Adipose tissue (tissue), 3 donors: ENCODE data around the gene RNU4-1. TPM values are rescaled to one million over a fixed set of nuclear protein-coding genes. Genes with fewer than 3 reads are reported as not detected.
"Not testable (repeated sequence)": the region's sequence is repeated elsewhere in the genome, so short reads cannot be mapped to it uniquely, and the experiment has no call there.

ENCODE experiments used
- H3K27ac ChIP-seq: one replicate; pipeline ENCODE4 v1.5.1; 2013; ENCODE audit warnings: low read depth, low read length
- WGBS, 3 donors: extraction: QIAGEN DNeasy Blood & Tissue Kit; methylation state at CpG; one replicate each; pipeline ENCODE4 v1.1.7; 2013; 5-methylcytosine and 5-hydroxymethylcytosine counted together
- polyA plus RNA-seq, 3 donors: library from polyadenylated mRNA; stranded (reverse); fragments of 200-250 nt; gene quantifications; one replicate each; pipeline ENCODE4 v1.2.3, GENCODE V29; 2013
- donor health status: healthy with polysubstance abuse.
- donor health status: Bipolar disorder and iron deficiency.
- donor health status: healthy.

The RNU4-1 gene
- not detected for polyA plus RNA-seq

GRCh38 chr12:120292661-120293531, at the start of gene RNU4-1:
Gene RNU4-1 (minus strand): TSS chr12:120293237.
- H3K27ac ChIP-seq = peak within 1 kb of the TSS; percentile 28
- WGBS, 3 donors = 0 to 1% (median 0%) methylated on average over 29 of the region's 29 CpGs

DNA sequence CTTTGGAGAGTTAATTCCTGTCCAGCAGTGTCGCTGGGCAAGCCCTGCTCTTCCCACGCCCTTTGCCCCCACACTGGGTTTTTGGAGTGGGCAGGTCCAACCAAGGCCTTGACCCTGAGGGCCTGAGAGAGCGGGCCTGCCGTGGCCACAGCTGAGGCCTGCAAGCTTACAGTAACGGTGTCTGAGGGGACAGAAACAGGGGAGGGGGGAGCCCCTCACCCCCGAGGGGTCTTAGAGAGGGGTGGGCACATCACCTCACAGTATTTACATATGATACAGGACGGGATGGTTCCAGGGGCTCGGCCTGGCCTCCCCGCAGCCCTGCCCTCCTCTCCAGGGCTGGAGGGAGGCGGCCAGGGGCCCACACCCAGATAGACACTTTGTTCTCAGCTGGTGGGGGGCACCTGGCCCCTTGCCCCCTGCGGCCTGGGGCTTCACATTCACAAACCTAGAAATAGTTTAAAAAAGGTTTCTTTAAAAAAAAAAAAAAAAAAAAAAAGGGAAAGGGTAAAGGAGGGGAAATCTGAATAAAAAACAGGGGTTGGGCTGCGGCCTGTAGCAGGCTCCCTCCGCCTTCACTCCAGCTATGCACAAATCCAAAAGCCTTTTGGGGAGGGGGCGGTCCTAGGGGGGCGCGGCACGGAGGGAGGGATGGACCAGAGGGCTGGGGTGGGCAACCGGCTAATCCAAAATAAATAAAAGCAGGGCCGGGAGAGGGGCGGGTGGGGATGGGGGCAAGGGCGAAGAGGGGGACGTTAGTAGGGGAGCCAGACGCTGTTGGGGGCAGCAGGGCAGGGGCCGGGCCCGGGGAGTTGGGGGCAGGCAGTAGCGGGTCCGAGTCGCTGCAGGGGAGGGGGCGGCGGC, 49.4 kb upstream of the RNU4-1 start:
- WGBS, 3 donors = 59 to 65% (median 61%) methylated on average over 28 to 30 of the region's 30 CpGs
- no peak overlapping the region for H3K27ac ChIP-seq

- H3K27ac ChIP-seq = no peak overlapping the region
- 86 to 91% (median 89%) methylated on average over 4 of the region's 4 CpGs for WGBS, 3 donors
Measured at GRCh38 chr12:120339256-120339655, 46.2 kb upstream of the RNU4-1 start.

DNA sequence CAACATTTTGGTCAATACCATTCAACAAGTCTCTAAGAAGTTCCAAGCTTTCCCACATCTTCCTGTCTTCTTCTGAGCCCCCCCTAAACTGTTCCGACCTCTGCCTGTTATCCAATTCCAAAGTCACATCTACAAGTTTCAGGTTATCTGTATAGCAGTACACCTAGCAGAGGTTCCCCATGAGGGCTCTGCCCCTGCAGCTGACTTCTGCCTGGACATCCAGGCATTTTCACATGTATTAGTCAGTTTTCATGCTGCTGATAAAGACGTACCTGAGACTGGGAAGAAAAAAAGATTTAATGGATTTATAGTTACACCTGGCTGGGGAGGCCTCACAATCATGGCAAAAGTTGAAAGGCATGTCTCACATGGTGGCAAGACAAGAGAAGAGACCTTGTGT, 44.7 kb upstream of the RNU4-1 start:
- 84 to 95% (median 94%) methylated on average over 2 of the region's 2 CpGs for WGBS, 3 donors

GRCh38 chr12:120336392-120336791, 43.4 kb upstream of the RNU4-1 start:
- WGBS, 3 donors = 85 to 94% (median 94%) methylated on average over 2 of the region's 2 CpGs
- not testable (repeated sequence) for H3K27ac ChIP-seq

More for the DNA sequence above, 44.7 kb upstream of the RNU4-1 start:
- H3K27ac ChIP-seq = no peak overlapping the region

DNA sequence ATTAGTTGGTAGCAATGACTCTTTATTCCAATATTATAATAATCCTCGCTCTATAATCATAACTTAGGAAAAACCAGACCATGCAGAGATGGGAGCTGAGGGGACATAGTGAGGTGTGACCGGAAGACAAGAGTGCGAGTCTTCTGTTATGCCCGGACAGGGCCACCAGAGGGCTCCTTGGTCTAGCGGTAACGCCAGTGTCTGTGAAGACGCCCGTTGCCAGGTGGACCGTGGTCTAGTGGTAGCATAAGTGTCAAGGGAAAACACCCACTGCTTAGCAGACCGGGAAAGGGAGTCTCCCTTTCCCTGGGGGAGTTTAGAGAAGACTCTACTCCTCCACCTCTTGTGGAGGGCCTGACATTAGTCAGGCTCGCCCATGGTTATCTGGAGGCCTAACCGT, 42.4 kb upstream of the RNU4-1 start:
- H3K27ac ChIP-seq = not testable (repeated sequence)
- 18 to 22% (median 18%) methylated on average over 12 of the region's 12 CpGs for WGBS, 3 donors

GRCh38 chr12:120332523-120332922, 39.5 kb upstream of the RNU4-1 start:
- WGBS, 3 donors = 37 to 88% (median 86%) methylated on average over 6 to 7 of the region's 7 CpGs

DNA sequence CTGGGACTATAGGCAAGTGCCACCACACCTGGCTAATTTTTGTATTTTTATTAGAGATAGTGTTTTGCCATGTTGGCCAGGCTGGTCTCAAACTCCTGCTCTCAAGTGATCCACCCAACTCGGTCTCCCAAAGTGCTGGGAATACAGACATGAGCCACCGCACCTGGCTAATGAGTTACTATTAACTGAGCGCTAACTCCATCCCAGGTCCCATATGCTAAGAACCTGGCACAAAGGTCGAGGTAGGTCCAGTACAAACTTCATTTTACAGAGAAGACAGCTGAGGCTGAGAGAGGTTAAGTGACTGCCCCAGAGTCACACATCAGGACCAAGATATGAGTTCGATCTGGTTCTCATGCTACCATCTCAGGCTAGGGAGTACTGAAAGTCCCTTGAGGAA, 39.0 kb upstream of the RNU4-1 start:
- 32 to 87% (median 82%) methylated on average over 5 of the region's 5 CpGs for WGBS, 3 donors
- no peak overlapping the region for H3K27ac ChIP-seq

More at GRCh38 chr12:120332523-120332922, 39.5 kb upstream of the RNU4-1 start:
- no peak overlapping the region for H3K27ac ChIP-seq

DNA sequence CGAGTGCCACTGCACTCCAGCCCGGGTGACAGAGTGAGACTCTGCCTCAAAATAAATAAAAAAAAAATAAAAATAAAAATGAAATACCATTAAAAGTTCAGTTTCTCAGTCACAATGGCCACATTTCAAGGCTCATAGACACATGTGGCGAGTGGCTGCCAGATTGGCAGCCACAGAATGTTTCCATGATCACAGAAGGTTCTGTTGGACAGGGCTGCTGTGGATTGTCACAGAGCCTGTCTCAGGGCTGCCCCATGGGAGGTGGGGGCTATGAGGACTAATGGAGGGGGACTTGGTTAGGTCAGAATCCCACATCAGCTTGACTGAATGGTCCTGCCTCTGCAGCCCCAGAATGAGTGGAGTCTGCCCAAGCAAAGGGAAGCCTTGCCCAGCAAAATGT, 38.4 kb upstream of the RNU4-1 start:
- H3K27ac ChIP-seq = no peak overlapping the region
- 42 to 65% (median 60%) methylated on average over 3 of the region's 3 CpGs for WGBS, 3 donors

DNA sequence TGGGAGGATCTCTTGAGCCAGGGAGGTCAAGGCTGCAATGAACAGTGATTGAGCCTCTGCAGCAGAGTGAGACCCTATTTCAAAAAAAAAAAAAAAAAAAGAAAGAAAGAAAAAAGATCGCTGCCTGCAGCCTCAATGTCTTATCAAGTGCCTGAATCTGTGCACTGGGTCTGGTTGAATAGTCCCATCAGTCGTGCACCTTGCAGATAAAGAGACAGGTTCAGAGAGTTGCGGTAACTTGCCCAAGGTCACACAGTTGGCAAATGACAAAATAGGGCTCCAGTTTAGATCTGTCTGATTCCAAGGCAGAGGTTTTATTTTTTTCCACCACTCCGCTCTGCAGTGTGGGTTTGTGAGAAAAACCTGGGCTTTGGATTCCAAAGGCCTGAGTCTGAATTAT, 35.2 kb upstream of the RNU4-1 start:
- H3K27ac ChIP-seq = no peak overlapping the region
- WGBS, 3 donors = 34 to 84% (median 83%) methylated on average over 4 of the region's 4 CpGs

- no peak within 1 kb of the TSS for H3K27ac ChIP-seq
- WGBS, 3 donors = 38 to 78% (median 70%) methylated on average over 5 of the region's 5 CpGs
Measured at GRCh38 chr12:120327593-120327992, 34.6 kb upstream of the RNU4-1 start, which contains the start of gene PLA2G1B. Gene PLA2G1B (minus strand): TSS chr12:120327779. CDS start chr12:120327753, 26 bp downstream.

DNA sequence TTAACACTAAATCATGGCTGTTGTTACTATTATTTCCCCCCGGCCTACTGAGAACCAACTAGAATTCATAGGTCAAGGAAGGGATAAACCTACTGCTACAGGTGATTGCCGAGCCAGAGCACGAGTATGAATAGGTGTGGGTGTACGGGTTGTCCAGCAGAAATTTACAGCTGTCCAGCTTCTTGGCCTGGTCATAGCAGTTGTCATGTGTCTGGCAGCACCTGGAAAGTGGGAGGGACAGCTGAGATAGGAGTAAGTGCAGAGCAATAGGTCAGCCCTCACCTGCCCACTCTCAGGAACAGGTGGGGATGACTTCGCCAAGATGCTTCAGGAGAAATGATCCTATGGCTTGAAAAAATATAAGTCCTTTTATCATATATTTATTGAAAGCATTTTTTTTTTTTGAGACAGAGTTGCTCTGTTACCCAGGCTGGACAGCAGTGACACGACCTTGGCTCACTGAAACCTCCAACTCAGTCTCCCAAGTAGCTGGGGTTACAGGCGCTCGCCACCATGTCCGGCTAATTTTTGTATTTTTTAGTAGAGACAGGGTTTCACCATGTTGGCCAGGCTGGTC, 31.9 kb upstream of the RNU4-1 start:
- no peak overlapping the region for H3K27ac ChIP-seq
- WGBS, 3 donors = 30 to 67% (median 67%) methylated on average over 9 of the region's 9 CpGs

DNA sequence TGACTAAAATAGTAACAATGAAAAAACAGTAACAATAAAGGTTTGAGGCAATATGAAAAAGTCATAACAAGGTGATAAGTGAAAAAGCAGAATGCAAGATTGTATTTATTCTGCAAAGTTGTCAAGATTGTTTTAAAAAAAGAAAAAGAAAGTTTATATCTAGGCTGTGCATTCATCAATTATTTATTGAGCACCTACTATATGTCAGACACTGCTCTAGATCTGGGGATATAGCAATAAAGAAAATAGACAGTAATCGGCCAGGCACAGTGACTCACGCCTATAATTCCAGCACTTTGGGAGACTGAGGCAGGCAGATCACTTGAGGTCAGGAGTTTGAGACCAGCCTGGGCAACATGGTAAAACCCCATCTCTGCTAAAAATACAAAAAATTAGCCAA, 30.7 kb upstream of the RNU4-1 start:
- WGBS, 3 donors = 55 to 92% (median 85%) methylated on average over 2 of the region's 2 CpGs
- no peak overlapping the region for H3K27ac ChIP-seq

DNA sequence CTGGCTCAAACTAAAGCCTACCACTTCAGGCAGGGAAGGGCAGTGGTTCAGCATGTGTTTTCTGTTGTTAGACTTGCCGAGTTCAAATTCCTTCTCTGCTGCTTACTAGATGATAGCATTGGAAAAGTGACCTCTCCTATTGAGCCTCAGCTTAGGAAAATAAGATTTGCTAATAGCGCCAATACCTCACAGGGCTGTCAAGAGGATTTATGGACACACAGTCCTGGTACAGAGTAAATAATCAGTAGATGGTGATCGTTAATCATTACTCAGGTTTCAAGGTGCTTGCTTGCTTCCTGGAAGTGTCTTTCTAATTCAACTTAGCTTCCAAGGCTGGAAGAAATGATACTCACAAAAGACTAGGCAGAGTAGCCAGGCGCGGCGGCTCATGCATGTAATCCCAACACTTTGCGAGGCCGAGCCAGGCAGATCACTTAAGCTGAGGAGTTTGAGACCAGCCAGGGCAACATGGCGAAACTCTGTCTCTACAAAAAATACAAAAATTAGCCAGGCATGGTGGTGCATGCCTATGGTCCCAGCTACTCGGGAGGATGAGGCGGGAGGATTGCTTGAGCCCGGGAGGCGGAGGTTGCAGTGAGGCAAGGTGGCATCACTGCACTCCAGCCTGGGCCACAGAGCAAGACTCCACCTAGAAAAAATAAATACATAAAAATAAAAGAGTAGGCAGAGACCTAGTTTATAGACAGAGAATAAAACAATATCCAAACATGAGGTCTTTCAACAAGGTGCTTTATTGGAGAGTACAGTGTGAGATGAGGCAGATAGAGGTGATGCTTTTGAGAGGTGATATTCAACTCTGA, 28.6 kb upstream of the RNU4-1 start:
- 30 to 69% (median 60%) methylated on average over 13 of the region's 13 CpGs for WGBS, 3 donors
- no peak overlapping the region for H3K27ac ChIP-seq

DNA sequence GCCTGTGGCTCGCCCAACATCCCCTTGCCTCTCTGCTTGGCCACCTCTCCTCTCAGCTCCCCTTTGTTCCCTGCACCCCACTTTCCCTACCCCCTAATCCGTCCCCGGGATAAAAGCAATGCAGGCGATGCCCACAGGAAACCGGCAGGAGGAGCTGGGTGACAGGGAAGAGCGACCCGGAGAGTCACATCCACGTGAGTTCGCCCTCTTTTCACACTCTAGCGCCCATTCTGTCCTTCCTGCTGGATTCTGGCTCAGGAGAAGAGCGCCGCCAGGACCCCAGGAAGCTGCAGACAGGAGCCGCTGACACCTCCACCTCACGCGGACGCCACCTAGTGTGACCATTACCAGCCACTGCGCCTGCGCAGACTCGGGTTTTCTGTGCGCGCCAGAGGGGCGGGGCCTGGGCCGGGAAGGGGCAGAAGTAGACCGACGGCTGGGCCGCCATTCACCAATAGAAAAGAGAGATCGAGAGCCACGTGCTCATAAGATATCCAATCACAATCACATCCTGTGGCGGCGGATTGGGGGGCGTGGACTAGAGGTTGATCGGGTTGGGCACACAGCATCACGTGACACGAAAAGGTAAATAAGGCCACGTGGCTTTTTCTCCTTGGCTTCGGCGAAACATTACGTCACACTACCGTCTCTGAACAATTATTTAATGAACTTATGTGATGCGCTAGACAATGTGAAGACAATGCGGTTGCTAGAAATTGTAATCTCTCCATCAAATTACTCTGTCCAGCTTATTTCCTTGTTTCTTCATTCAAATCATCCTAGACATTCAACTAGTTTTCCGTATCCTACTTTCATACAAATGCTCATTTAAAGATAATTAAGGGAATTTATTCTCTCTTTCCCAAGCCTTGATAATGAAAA, 24.4 kb upstream of the RNU4-1 start:
- 1 to 2% (median 1%) methylated on average over 42 of the region's 42 CpGs for WGBS, 3 donors
- H3K27ac ChIP-seq = no peak overlapping the region

GRCh38 chr12:120316798-120317223, 23.8 kb upstream of the RNU4-1 start:
- 22 to 45% (median 41%) methylated on average over 9 of the region's 9 CpGs for WGBS, 3 donors
- H3K27ac ChIP-seq = no peak overlapping the region

- no peak overlapping the region for H3K27ac ChIP-seq
- WGBS, 3 donors = 55 to 64% (median 57%) methylated on average over 5 of the region's 5 CpGs
Measured at GRCh38 chr12:120314220-120314619, 21.2 kb upstream of the RNU4-1 start.
